Stimulated activated CD8-positive, alpha-beta memory T cell treated with anti-CD3 and anti-CD28 coated beads, Interleukin-15, amount 100 ng/mL, for 1 hour (primary cell): ENCODE measurements around the gene GXYLT1.
"Not testable (repeated sequence)": the region's sequence is repeated elsewhere in the genome, so short reads cannot be mapped to it uniquely, and the experiment has no call there.

Experiments used
- DNase-seq: peaks from one replicate; pipeline ENCODE4 v3.0.0-alpha.2; 2020; ENCODE audit warnings: low read depth

The GXYLT1 gene

GRCh38 chr12:42097971-42098370 is 46.7 kb downstream of the GXYLT1 start:
- DNase-seq = no peak

DNA sequence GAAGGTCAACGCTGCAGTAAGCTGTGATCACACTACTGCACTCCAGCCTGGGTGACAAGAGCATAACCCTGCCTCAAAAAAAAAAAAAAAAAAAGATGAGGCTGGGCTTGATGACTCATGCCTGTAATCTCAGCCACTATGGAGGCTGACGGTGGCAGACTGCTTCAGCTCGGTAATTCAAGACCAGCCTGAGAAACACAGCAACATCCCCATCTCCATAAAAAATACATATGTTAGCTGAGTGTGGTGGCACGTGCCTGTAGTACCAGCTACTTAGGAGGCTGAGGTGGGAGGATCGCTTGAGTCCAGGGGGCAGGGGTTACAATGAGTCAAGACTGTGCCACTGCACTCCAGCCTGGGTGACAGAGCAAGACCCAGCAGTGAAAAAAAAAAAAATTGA is 50.4 kb downstream of the GXYLT1 start:
- no peak for DNase-seq

- no peak for DNase-seq
Observed at GRCh38 chr12:42091769-42092168, 52.9 kb downstream of the GXYLT1 start.

DNA sequence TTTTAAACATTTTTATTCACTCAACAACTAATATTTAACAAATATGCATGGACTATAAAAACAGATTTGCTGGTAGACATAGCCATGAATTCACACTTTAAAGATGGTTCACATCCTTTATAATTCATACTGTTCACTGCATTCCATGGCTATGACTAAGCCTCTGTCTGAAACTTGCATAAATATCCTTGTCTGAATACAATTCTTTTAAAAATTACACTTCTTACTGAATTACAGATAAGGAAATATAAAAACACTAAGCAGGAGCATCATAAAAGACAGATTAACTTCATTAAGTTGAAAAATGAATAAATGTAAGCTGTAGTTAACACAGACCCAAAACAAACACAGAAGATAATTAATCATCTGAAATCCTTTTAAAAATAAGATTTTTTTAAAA is 53.8 kb downstream of the GXYLT1 start:
- DNase-seq = no peak

DNA sequence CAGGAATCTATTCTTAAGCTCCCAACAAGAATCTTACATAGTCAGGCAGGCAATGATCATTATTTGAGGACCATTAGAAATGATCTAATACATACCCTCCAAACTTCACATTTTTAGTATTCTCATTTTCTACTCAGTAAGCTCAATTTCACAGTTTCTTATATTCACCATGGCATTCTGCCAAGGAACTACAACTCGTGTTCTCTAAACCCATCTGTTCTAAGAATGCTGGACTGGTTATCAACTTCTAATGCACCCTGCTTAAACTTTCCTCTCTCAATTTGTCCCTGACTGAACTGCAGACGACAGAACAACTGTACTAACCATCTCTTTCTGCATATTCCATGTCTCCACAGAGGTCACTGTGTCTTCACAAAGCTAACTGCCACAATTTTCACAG is 58.6 kb downstream of the GXYLT1 start:
- DNase-seq = no peak

DNA sequence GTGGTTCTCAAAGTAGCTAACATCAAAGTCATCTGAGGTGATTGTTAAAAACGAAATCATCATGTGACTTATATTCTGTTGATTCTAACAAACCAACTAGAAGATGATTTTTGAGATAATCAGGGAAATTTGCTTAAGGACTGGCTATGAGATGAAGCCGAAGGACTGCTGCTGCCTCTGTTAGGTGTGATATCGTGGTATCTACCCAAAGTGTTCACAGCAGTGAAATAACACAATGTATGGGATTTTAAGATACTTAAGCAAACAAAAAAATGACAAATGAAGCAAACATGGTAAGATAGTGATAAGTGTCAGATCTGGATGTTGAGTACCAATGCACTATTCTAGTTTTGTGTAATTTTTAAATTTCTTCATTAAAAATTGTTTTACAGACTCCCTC is 59.1 kb downstream of the GXYLT1 start:
- no peak for DNase-seq

DNA sequence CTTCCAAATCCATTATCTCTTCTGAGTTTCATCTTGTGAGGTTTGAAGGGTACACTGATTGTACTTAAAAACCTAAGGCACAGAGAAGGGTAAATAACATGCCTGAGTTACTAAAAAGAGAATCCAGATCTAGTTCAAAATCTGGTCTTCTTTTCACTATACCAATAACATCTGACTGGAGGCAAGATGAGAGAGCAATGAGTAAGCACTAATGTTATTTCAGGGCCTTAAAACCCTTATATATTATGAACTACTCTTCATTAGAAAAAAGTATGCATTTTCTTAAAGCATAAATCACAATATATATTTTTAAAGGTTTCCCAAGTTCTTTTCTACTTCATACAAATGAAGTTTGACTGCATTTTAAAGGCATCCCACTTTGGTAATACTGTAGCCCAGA is 60.2 kb downstream of the GXYLT1 start:
- DNase-seq = no peak

- DNase-seq = no peak
Observed at GRCh38 chr12:42076976-42077375, 67.7 kb downstream of the GXYLT1 start.

DNA sequence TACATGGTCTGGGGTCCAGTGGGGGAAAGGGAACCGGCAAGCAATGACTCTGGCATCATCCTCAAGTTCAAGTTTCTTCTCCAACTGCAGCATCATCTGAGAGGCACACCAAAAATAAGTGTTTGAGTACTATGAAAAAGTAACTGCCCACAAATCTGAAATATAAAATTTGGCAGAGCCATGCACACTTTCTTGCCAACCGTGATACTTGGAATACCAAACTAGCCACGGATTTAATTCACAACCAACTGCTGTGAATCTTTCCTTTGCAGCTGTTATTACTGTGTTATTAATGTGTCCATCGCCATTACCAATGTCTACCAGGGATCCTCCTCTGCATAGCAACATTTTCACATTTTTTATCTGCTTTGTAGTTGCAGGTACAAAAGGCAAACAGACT is 74.6 kb downstream of the GXYLT1 start:
- no peak for DNase-seq

- no peak for DNase-seq
Observed at GRCh38 chr12:42059127-42059526, 85.5 kb downstream of the GXYLT1 start.

DNA sequence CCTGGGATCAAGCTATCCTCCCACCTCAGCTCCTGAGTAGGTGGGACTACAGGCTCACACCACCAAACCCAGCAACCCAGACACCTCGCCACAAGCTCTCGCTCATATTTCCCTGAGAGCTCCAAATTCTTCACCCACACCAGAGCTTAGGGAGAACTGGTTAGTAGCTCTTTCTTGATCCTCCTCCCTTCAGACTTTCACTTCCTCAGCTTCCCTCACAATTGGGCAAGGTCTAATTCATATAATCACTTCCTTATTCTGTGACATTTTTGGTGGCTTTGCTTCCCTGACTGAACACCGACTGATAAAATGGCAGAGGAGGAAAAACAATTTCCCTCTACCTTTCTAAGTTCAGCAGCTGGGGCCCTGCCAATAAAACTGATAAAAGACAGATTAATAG is 88.5 kb downstream of the GXYLT1 start:
- no peak for DNase-seq

- no peak for DNase-seq
Observed at GRCh38 chr12:42053456-42053855, 91.2 kb downstream of the GXYLT1 start.

DNA sequence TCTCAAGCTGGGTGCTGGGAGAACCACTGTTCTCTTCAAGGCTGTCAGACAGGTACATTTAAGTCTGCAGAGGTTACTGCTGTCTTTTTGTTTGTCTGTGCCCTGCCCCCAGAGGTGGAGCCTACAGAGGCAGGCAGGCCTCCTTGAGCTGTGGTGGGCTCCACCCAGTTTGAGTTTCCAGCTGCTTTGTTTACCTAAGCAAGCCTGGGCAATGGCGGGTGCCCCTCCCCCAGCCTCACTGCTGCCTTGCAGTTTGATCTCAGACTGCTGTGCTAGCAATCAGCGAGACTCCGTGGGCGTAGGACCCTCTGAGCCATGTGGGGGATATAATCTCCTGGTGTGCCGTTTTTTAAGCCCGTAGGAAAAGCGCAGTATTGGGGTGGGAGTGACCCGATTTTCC is 95.7 kb downstream of the GXYLT1 start:
- DNase-seq = not testable (repeated sequence)

DNA sequence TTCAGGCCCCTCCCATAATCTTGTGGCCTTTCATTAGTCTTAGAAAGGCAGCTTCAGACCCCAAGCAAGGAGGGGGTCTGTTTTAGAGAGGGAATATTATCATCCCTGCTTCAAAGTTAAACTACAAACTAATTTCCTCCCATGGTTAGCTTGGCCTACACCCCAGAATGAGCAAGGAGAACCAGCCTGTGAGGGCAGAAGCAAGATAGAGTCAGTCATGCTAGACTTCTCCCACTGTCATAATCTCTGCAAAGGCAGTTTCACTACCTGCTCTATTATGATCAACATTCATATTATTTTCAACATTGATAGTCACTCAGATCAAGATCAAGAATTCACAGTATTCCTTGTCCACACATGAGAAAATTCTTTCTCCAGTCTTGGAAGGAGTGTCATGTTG is 105.1 kb downstream of the GXYLT1 start:
- DNase-seq = no peak

DNA sequence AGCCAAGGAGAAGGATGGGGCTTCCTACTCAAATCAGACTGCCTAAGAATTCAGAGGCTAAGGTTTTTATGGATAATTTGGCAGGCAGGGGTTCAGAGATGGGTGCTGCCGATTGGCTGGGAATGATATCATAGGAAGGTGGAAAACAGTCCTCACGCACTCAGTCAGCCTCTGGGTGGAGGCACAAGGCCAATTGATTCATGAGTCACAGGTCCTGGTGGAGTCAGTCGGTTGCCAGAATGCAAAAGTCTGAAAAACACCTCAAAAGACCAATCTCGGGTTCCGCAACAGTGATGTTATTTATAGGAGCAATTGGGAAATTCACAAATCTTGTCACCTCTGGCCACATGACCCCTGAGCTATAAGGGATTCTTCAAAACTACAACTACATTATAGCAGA is 105.5 kb downstream of the GXYLT1 start:
- no peak for DNase-seq

GRCh38 chr12:42031847-42032564 is 112.7 kb downstream of the GXYLT1 start:
- no peak for DNase-seq
